Stimulated activated CD4-positive, alpha-beta T cell treated with anti-CD3 and anti-CD28 coated beads, Interleukin-1b, Interleukin-23, amount 100 ng/mL, for 24 hours (primary cell): ENCODE measurements around the gene SEC24B.
A peak's percentile ranks its signal among the peaks of the same experiment; 100 is the strongest.
"Not testable (repeated sequence)": the region's sequence is repeated elsewhere in the genome, so short reads cannot be mapped to it uniquely, and the experiment has no call there.

ENCODE experiments used
- DNase-seq, 4 experiments: peaks; one replicate each; pipeline ENCODE4 v3.0.0-alpha.2; 2020; ENCODE audit warnings: low read depth in 4 of 4, low spot score in 1 of 4

The SEC24B gene

GRCh38 chr4:109574931-109575804 lies 141.6 kb downstream of the SEC24B start:
- no peak for DNase-seq

GRCh38 chr4:109576462-109576861 lies 142.8 kb downstream of the SEC24B start:
- DNase-seq: no peak

- DNase-seq: no peak
These were observed 145.2 kb downstream of the SEC24B start for GRCh38 chr4:109578846-109579245.

- not testable (repeated sequence) for DNase-seq
These were observed 146.4 kb downstream of the SEC24B start for GRCh38 chr4:109579997-109580396.

GRCh38 chr4:109588176-109588575 lies 154.6 kb downstream of the SEC24B start:
- peak; percentile 13 to 48 (median 27) for DNase-seq

- no peak for DNase-seq
These were observed 155.5 kb downstream of the SEC24B start for GRCh38 chr4:109589119-109589518.

- no peak for DNase-seq
These were observed 156.0 kb downstream of the SEC24B start for GRCh38 chr4:109589605-109590004.
